Fibroblast of skin of right quadriceps (primary cell): ENCODE measurements around the gene CPXM2.
"Not testable (repeated sequence)": the region's sequence is repeated elsewhere in the genome, so short reads cannot be mapped to it uniquely, and the experiment has no call there.

Experiments used
- DNase-seq: peaks from one replicate; pipeline ENCODE4 v3.0.0-alpha.2; 2013

CPXM2 gene

GRCh38 chr10:123761666-123762230, 129.9 kb downstream of the CPXM2 start:
- DNase-seq = no peak

GRCh38 chr10:123761038-123761428, 130.6 kb downstream of the CPXM2 start:
- DNase-seq = no peak

- no peak for DNase-seq
Observed at GRCh38 chr10:123760356-123761037, 131.1 kb downstream of the CPXM2 start.

GRCh38 chr10:123759501-123760031, 132.0 kb downstream of the CPXM2 start:
- no peak for DNase-seq

GRCh38 chr10:123759041-123759440, 132.6 kb downstream of the CPXM2 start:
- DNase-seq = no peak

- DNase-seq = no peak
Observed at GRCh38 chr10:123757853-123758252, 133.8 kb downstream of the CPXM2 start.

- no peak for DNase-seq
Observed at GRCh38 chr10:123755061-123755460, 136.5 kb downstream of the CPXM2 start.

- DNase-seq = no peak
Observed at GRCh38 chr10:123754123-123754522, 137.5 kb downstream of the CPXM2 start.

GRCh38 chr10:123751342-123752134, 140.1 kb downstream of the CPXM2 start:
- DNase-seq = no peak

- no peak for DNase-seq
Observed at GRCh38 chr10:123750901-123751300, 140.7 kb downstream of the CPXM2 start.

- DNase-seq = no peak
Observed at GRCh38 chr10:123748711-123749110, 142.9 kb downstream of the CPXM2 start.

GRCh38 chr10:123747426-123747825, 144.2 kb downstream of the CPXM2 start:
- no peak for DNase-seq

- DNase-seq = no peak
Observed at GRCh38 chr10:123746942-123747341, 144.7 kb downstream of the CPXM2 start.

- DNase-seq = no peak
Observed at GRCh38 chr10:123746520-123746919, 145.1 kb downstream of the CPXM2 start.

- DNase-seq = no peak
Observed at GRCh38 chr10:123746061-123746460, 145.5 kb downstream of the CPXM2 start.

GRCh38 chr10:123744224-123744536, 147.4 kb downstream of the CPXM2 start:
- DNase-seq = no peak

- no peak for DNase-seq
Observed at GRCh38 chr10:123743441-123744223, 148.0 kb downstream of the CPXM2 start.

GRCh38 chr10:123742751-123743440, 148.7 kb downstream of the CPXM2 start:
- no peak for DNase-seq

GRCh38 chr10:123741711-123742110, 149.9 kb downstream of the CPXM2 start:
- DNase-seq = no peak

- DNase-seq = no peak
Observed at GRCh38 chr10:123741146-123741545, 150.5 kb downstream of the CPXM2 start.

GRCh38 chr10:123736917-123737316, 154.7 kb downstream of the CPXM2 start:
- not testable (repeated sequence) for DNase-seq

- no peak for DNase-seq
Observed at GRCh38 chr10:123729523-123729922, 162.1 kb downstream of the CPXM2 start.

GRCh38 chr10:123726836-123727235, 164.8 kb downstream of the CPXM2 start:
- DNase-seq = no peak
